Naive thymus-derived CD8-positive, alpha-beta T cell (primary cell): ENCODE measurements around the gene RIMBP3C. TPM values are rescaled to one million over a fixed set of nuclear protein-coding genes. Genes with fewer than 3 reads are reported as not detected.
"Not testable (repeated sequence)": the region's sequence is repeated elsewhere in the genome, so short reads cannot be mapped to it uniquely, and the experiment has no call there.

Experiments used
- ATAC-seq, 2 donors: fragments of 150-1000 bp; cut with Tn5 transposase in 1 of 2; sonication (Bioruptor Pico), chemical (Tn5 transposase) in 1 of 2; 1 replicate in 1 of 2; 2 replicates in 1 of 2; pipeline ENCODE4 v1.10.0; 2021; ENCODE audit warnings: mild to moderate bottlenecking in 2 of 2, moderate library complexity in 2 of 2
- POLR2A ChIA-PET: fragments of 350-600 bp; sonication (Branson Sonifier 250); formaldehyde crosslinking; loops from one replicate; lab custom pipeline; 2021; ENCODE audit warnings: antibody characterized with exemption; lab: Charles Lee
- DNase-seq, 10 donors: peaks; one replicate each; pipeline versions ENCODE4 v3.0.0 to v3.0.0-alpha.2; 2020 to 2022
- H3K27ac Mint-ChIP-seq, 10 donors: one replicate each; pipeline ENCODE4 v1.8.0; 2020 to 2022; ENCODE audit warnings: mild to moderate bottlenecking in 10 of 10, mixed read lengths in 10 of 10, moderate library complexity in 4 of 10, inconsistent platforms in 1 of 10
- H3K27me3 Mint-ChIP-seq, 5 donors: one replicate each; pipeline ENCODE4 v1.8.0; 2021 to 2022; ENCODE audit warnings: mixed read lengths in 5 of 5
- H3K36me3 Mint-ChIP-seq, 3 donors: one replicate each; pipeline ENCODE4 v1.8.0; 2020 to 2022; ENCODE audit warnings: mixed read lengths in 3 of 3, mild to moderate bottlenecking in 2 of 3, inconsistent platforms in 1 of 3
- H3K4me1 Mint-ChIP-seq, 4 donors: one replicate each; pipeline ENCODE4 v1.8.0; 2021 to 2022; ENCODE audit warnings: mixed read lengths in 4 of 4
- H3K4me3 Mint-ChIP-seq, 10 donors: one replicate each; pipeline ENCODE4 v1.8.0; 2020 to 2022; ENCODE audit warnings: mild to moderate bottlenecking in 10 of 10, mixed read lengths in 10 of 10, moderate library complexity in 6 of 10, inconsistent platforms in 1 of 10
- H3K9me3 Mint-ChIP-seq, 9 donors: one replicate each; pipeline ENCODE4 v1.8.0; 2020 to 2022; ENCODE audit warnings: mixed read lengths in 9 of 9, mild to moderate bottlenecking in 3 of 9, inconsistent platforms in 1 of 9, moderate library complexity in 1 of 9
- polyA plus RNA-seq, 3 donors: library from polyadenylated mRNA; unstranded; fragments of 300-500 nt; fragmentation: Illumina TruSeq; gene quantifications; one replicate each; pipeline ENCODE4 v1.2.3, GENCODE V29; 2021
- total RNA-seq, 8 experiments: library from RNA in 2 of 8; stranded (reverse) in 2 of 8; gene quantifications; one replicate each; pipeline ENCODE4 v1.2.3 and lab custom pipeline; 2021 to 2026

RIMBP3C gene
- total and polyA plus RNA-seq, 5 experiments from 2014 or later: 0.39 to 3.5 (median 1.9) TPM; not detected in 1

GRCh38 chr22:21499623-21500506, 51.4 kb downstream of the RIMBP3C start:
- H3K27ac Mint-ChIP-seq, POLR2A ChIA-PET, H3K27me3 Mint-ChIP-seq, H3K4me1 Mint-ChIP-seq, DNase-seq, H3K36me3 Mint-ChIP-seq, H3K4me3 Mint-ChIP-seq, H3K9me3 Mint-ChIP-seq: not testable (repeated sequence)
- peak; percentile 88 to 89 for ATAC-seq

- H3K27ac Mint-ChIP-seq, H3K9me3 Mint-ChIP-seq, DNase-seq, H3K27me3 Mint-ChIP-seq, ATAC-seq, POLR2A ChIA-PET, H3K4me1 Mint-ChIP-seq, H3K4me3 Mint-ChIP-seq, H3K36me3 Mint-ChIP-seq: not testable (repeated sequence)
These were observed 52.8 kb downstream of the RIMBP3C start for GRCh38 chr22:21498489-21498888.

- H3K9me3 Mint-ChIP-seq, H3K4me3 Mint-ChIP-seq, H3K36me3 Mint-ChIP-seq, DNase-seq, H3K4me1 Mint-ChIP-seq, H3K27ac Mint-ChIP-seq, ATAC-seq, H3K27me3 Mint-ChIP-seq, POLR2A ChIA-PET: not testable (repeated sequence)
These were observed 53.3 kb downstream of the RIMBP3C start for GRCh38 chr22:21497984-21498383.

Other genes with a start within 250 kb of the RIMBP3C start
- gene RIMBP3B, start 167.7 kb downstream of the RIMBP3C start, total RNA-seq: 1 to 10 TPM in 1 of 2 experiments, under 1 TPM in 1; 0.80 to 2.4 TPM
- under 1 TPM; 0.16 to 0.59 (median 0.49) TPM for gene RIMBP3B, start 167.7 kb downstream of the RIMBP3C start, polyA plus RNA-seq
- gene HIC2, start 134.1 kb downstream of the RIMBP3C start, total RNA-seq: 10 to 100 TPM; 11.1 to 11.3 TPM
- gene HIC2, start 134.1 kb downstream of the RIMBP3C start, polyA plus RNA-seq: 1 to 10 TPM in 2 of 3 donors, under 1 TPM in 1; 0.77 to 1.1 (median 1.0) TPM
- 1 to 10 TPM; 5.4 to 5.6 TPM for gene TMEM191C, start 84.1 kb downstream of the RIMBP3C start, total RNA-seq
- gene TMEM191C, start 84.1 kb downstream of the RIMBP3C start, polyA plus RNA-seq: 1 to 10 TPM; 1.0 to 1.5 (median 1.1) TPM
- 10 to 100 TPM; 33.3 to 34.5 TPM for gene UBE2L3, start 16.3 kb upstream of the RIMBP3C start, total RNA-seq
- gene UBE2L3, start 16.3 kb upstream of the RIMBP3C start, polyA plus RNA-seq: 10 to 100 TPM; 88.4 to 97.6 (median 96.8) TPM
- 10 to 100 TPM; 48.8 to 54.0 TPM for gene YDJC, start 78.6 kb upstream of the RIMBP3C start, total RNA-seq
- gene YDJC, start 78.6 kb upstream of the RIMBP3C start, polyA plus RNA-seq: 10 to 100 TPM; 38.0 to 68.9 (median 53.6) TPM
- gene CCDC116, start 81.3 kb upstream of the RIMBP3C start, total RNA-seq: under 1 TPM; 0.34 to 0.93 TPM
- not detected for gene CCDC116, start 81.3 kb upstream of the RIMBP3C start, polyA plus RNA-seq
- gene SDF2L1, start 90.8 kb upstream of the RIMBP3C start, total RNA-seq: 10 to 100 TPM; 23.2 to 27.8 TPM
- gene SDF2L1, start 90.8 kb upstream of the RIMBP3C start, polyA plus RNA-seq: 10 to 100 TPM; 63.1 to 68.9 (median 63.4) TPM
- 10 to 100 TPM; 78.0 to 79.0 TPM for gene PPIL2, start 114.6 kb upstream of the RIMBP3C start, total RNA-seq
- gene PPIL2, start 114.6 kb upstream of the RIMBP3C start, polyA plus RNA-seq: 10 to 100 TPM; 19.3 to 44.5 (median 19.8) TPM
- gene YPEL1, start 184.3 kb upstream of the RIMBP3C start, total RNA-seq: 1 to 10 TPM; 5.3 to 6.7 TPM
- 10 to 100 TPM in 1 of 3 donors, 1 to 10 TPM in 2; 1.8 to 15.3 (median 3.3) TPM for gene YPEL1, start 184.3 kb upstream of the RIMBP3C start, polyA plus RNA-seq